Posterior vena cava (tissue), 2 donors: ENCODE measurements around the gene KCNE3. TPM values are rescaled to one million over a fixed set of nuclear protein-coding genes. Genes with fewer than 3 reads are reported as not detected.
"Not testable (repeated sequence)": the region's sequence is repeated elsewhere in the genome, so short reads cannot be mapped to it uniquely, and the experiment has no call there.

ENCODE experiments used
- DNase-seq: peaks from one replicate; pipeline ENCODE4 v3.0.0-alpha.2; 2020; ENCODE audit warnings: low spot score
- intact Hi-C, 2 donors: fragments of 100-400 bp; cut with DNase I; formaldehyde crosslinking; loops; one replicate each; pipeline versions ENCODE4 v1.14.1 to v1.14.2; 2022 to 2023
- total RNA-seq, 2 donors: library from RNA; stranded (reverse); fragmentation: NEBNext Ultra II Directional; extraction: Animal tissue kit (Norgen Biotek cat#: 25700); gene quantifications; one replicate each; pipeline ENCODE4 v1.2.1, GENCODE V29; 2021
- donor health status: DM: yes; HTN: yes; CAD: no.
- donor health status: DM: yes; HTN: yes; CAD: no.

Gene KCNE3
- total RNA-seq, 2 donors from 2014 or later: 2.6 to 7.3 TPM

GRCh38 chr11:74450318-74450717 lies 17.0 kb downstream of the KCNE3 start:
- intact Hi-C loops: loop anchor here (5.0 kb wide), 2 partner anchors 122 to 292 kb away; no protein-coding TSS in a partner anchor
- DNase-seq: no peak

DNA sequence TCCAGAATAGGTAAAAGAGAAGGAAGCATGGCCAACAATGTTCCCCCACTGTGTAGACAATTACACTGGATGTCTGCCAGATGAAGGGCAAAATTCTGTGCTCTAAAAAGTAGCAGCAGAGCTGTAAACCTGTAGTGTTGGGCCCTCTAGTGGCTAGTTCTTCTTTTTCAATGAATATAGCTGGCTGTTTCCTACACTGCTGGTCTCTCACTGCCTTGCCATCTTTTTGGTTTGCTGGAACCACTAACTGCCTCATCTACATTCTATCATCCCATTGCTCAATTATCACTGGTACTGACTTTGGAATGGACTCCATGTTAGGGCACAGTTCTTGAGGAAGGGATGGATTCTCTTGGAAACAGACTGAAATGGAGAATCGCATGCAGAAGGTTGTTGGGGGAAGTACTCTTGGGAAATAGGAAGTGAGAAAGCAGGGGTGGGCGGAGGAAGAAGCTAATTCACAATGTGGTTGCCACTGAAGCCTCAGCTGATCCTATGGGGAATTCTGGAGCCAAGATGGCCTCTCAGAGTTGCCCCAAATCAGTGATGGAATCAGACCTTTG lies 17.9 kb downstream of the KCNE3 start:
- intact Hi-C loops: loop anchor here (2.0 to 5.0 kb wide), 3 partner anchors 57 to 193 kb away; no protein-coding TSS in a partner anchor
- DNase-seq: no peak

DNA sequence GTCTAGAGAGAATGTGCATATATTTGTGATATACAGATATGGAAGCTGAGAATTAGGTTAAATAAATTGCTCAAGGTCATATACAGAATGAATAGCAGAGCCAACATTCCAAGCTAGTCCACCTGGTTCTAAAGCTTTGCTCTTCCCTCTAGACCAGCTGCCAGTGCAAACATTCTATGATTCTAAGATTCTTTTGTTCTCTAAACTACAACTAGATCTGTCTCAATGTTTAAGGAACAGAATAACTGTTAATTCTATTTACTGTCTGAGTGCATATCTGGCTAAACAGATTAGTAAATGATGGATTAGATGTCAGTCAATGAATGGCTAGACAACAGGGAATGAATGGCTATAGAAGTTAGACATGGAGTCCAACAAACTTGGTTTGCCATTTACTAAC lies 19.6 kb downstream of the KCNE3 start:
- intact Hi-C loops: loop anchor here (2.0 to 5.0 kb wide), 3 partner anchors 55 to 191 kb away; no protein-coding TSS in a partner anchor
- no peak for DNase-seq

- intact Hi-C loops: loop anchor here (5.0 kb wide), 2 partner anchors 54 to 189 kb away; no protein-coding TSS in a partner anchor
- no peak for DNase-seq
Measured at GRCh38 chr11:74446532-74446938, 20.8 kb downstream of the KCNE3 start.

DNA sequence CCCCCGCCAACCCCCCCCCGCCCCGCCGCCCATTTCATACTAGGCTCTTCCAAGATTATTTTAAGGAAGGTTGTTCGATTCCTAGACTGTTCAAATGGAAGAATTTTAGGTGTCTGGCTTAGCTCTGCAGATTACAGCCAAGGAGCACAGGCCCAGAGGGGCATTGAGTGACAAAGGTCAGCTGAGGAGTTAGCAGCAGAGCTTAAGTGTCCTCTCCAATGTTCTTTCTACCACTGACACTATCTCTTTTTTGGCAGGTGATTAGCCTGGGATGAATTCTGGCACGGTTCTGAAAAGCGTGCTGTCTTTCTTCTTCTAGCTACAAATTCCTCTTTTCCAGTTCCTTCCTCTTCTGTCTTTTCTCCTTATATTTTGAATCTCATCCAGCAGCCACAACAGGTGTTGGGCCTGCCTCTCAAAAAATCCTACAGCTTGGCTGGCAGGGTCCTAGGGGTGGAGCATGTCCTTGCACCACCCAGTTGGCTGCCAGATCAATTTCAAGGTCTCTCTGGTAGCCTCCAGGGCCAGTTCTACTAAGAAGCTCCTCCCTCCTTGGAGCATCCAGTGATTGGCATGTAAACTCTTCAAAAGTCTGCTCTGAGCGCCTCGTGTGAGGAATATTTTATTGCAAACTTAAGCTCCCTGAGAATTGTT lies 23.0 kb downstream of the KCNE3 start:
- intact Hi-C loops: no loop called here
- no peak for DNase-seq

GRCh38 chr11:74443071-74443864 lies 24.1 kb downstream of the KCNE3 start:
- intact Hi-C loops: loop anchor here in 1 of 2 donors (2.0 kb wide), 1 partner anchor 196 kb away; no protein-coding TSS in a partner anchor

GRCh38 chr11:74442636-74443035 lies 24.7 kb downstream of the KCNE3 start:
- intact Hi-C loops: loop anchor here in 1 of 2 donors (2.0 kb wide), 1 partner anchor 196 kb away; no protein-coding TSS in a partner anchor
- DNase-seq: no peak

More at GRCh38 chr11:74443071-74443864, 24.1 kb downstream of the KCNE3 start:
- DNase-seq: no peak

DNA sequence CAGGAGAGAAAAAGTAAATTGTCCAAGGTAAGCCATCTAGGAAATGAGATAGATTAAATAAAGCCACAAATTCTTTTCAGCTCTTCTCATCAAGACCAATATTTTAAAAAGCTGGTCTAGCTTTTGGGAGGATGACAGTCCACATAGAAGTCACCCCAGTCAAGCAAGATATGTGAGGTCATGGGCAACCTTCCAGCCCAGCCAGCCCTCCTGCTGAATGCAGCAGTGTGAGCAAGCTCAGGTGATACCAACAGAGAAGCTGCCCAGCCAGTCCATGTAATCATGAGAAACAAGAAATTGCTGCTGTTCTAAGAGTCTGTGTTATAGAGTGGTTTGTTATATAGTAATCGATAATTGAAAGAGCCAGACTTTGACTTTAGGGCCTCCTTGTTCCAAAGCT lies 28.7 kb downstream of the KCNE3 start:
- intact Hi-C loops: no loop called here
- DNase-seq: no peak

GRCh38 chr11:74437441-74438042 lies 29.8 kb downstream of the KCNE3 start:
- DNase-seq: no peak
- intact Hi-C loops: no loop called here

- no peak for DNase-seq
- intact Hi-C loops: no loop called here
Measured at GRCh38 chr11:74434528-74434927, 32.8 kb downstream of the KCNE3 start.

DNA sequence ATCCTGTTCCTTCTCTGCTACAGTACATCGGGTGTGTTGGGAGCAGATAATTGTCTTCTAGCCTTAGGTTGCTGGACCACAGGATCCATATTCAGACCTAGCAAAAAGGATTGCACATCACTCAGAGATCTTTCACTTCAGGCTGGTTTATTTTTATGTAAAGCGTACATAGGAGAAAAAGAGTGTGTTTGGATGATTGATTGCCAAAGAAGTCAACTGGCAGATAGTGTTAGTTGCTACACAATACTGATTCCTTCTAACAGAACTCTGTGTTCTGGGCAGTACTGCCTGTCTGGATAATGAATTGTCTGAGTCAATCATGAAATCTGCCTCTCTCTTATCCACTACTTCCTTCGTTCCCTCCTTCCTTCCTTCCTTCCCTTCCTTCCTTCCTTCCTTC lies 38.1 kb downstream of the KCNE3 start:
- intact Hi-C loops: no loop called here
- no peak for DNase-seq

DNA sequence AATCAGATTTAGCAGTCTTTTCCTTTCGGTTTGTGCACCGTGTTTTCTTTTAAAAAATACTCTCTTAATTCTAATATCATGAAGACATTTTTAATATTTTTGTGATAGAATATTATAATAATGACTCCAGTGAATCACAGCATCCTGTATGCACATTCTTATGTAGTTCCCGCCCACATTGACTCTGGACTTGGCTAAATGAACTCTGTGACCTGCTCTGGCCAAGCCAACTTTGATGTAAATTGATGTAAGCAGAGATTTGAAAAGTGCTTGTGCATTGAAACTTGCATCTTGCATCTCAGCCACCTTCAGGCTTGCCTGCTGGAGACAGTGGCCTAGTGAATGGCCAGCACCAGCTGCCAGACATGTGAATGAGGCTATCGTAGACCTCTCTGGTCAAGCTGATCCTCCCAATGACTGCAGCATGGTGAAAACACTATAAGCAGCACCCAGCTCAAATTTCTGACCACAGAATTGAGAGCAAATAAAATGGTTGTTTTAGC lies 39.9 kb downstream of the KCNE3 start:
- DNase-seq: no peak
- intact Hi-C loops: no loop called here

GRCh38 chr11:74425100-74425499 lies 42.2 kb downstream of the KCNE3 start:
- intact Hi-C loops: no loop called here
- DNase-seq: no peak

DNA sequence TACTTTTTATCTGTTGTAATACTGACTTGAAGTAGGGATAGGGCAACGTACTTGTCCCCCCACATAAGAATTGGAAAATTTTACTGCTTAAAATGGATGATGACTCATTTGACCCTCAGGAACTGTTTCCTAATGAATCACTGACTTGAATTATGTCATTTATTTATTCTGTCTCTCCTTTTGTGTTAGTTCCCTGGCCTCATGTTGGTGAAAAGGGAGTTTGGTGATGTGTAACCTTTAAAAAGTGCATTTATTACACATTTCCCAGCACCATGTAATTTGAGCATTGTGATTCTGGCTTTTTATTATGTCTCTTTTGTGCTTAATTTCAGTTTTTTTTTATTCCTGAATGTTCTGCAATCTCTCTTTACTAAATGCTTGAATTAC lies 48.8 kb downstream of the KCNE3 start:
- intact Hi-C loops: no loop called here
- no peak for DNase-seq

DNA sequence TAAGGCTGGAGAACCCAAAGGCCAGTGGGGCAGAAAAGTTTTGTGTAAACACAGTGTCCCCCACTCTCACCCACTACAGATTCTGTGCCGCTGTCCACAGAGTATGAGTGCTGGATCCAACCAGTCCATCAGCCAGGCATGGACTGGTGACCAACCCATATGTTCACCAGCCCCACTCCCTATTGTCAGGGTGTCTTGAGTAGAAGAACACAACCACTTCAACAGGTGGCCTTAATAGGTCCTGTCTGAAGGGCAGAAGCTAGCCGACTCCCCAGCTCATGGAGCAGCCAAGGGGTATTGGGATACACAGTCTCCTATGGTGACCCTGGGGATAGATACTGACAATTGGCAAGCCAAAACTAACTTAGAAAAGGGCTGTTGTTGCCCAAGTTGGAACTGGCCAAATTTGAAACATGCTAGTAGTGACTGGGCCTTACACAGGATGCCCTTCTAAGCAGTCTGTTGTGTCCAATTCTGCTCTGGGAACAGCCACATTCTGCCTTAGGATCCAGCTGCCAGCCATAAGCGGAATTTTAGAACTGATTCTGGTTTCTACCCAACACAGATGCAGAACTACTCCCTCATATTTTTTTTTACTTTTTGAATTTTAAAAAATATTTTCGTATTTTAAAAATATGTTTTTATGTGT lies 49.4 kb downstream of the KCNE3 start:
- intact Hi-C loops: no loop called here
- no peak for DNase-seq

GRCh38 chr11:74417379-74417804 lies 50.0 kb downstream of the KCNE3 start:
- intact Hi-C loops: no loop called here
- no peak for DNase-seq

- DNase-seq, intact Hi-C loops: not testable (repeated sequence)
Measured at GRCh38 chr11:74416974-74417373, 50.4 kb downstream of the KCNE3 start.

DNA sequence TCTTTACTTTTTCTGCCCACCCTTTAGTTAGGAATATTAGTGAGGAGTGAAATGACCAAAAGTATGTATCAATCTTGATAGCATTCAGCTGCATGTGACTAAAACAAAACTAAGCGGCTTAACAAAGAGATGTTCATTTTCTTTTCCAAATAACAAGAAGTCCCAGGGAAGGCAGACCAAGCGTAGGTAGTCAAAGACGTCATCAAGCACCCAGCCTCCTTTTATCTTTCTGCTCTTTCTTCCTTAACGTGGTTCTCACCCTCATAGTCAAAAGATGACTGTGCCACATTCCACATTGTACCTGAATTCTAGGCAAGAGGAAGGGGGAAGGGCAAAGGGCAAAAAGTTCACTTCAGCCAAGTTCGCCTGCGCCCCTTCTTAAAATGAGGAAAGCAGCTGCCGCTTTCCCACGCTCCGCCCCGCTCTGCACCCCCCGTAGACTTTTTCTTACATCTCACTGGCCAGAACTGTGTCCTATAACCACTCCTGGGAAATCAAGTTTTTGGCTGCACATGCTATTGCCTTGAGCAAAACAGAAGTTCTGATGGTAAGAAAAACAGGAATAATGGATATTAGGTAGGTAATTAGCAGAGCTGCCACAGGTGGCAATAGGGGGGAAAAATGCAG lies 54.5 kb downstream of the KCNE3 start:
- DNase-seq: no peak

DNA sequence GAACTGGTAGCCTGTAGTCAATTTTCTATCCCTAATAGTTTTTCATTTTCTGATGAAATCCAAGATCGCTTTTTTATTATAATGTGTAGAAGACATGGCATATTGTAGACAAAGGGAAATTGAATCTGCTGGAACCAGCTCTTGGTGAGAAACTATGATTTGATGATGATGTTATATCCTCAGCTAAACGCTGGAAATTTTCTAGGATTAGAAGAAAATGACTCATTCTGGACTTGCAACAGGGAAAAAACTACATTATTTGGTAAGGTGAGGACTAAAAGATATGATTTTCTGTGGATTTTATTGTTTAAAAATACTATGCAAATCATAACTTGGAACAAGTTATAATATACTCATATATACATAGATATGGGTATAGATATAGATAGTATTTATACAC lies 55.0 kb downstream of the KCNE3 start:
- no peak for DNase-seq
- intact Hi-C loops: no loop called here

More for the DNA sequence above, 54.5 kb downstream of the KCNE3 start:
- intact Hi-C loops: no loop called here
